Fibroblast of gingiva (primary cell): ENCODE measurements around the gene TMEM190.
A peak's percentile ranks its signal among the peaks of the same experiment; 100 is the strongest.

ENCODE experiments used
- DNase-seq: peaks from one replicate; pipeline ENCODE4 v3.0.0-alpha.2; 2011; ENCODE audit warnings: low read depth

Gene TMEM190

DNA sequence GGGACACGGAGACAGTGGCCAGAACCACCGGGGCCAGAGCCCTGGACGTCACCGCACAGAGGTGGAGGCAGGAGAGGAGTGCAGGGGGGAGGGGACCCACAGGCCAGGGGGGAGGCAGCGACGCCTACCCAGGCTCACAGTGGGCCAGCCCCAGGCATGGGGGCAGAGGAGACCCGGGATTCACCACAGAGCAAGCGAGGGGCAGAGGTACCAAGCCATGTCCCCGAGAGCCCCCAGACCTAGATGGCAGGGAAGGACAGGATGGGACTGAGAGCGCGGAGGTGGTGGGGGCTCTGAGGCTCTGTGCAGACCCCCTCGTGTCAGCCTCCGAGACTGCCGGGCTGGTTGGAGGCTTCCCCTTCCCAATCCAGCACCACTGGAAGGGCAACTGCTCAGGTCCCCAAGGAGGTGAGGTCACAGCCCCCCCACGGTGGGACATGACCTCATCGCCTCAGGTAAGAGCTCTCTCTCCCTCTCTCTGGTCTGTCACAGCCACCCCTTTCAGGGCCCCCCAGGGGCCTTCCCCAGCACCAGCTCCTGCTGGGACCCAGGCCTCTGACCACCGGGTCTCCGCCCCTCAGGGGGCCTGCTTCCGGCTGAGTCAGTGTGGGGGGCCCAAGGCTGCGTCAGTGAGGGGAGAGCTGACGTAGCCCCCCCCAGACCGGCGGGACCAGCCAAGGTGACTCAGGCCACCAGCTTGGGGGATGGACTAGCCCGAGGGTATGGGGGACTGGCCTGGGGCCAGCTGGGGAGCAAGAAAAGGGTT, 4.1 kb upstream of the TMEM190 start:
- no peak for DNase-seq

GRCh38 chr19:55373306-55373992, 3.2 kb upstream of the TMEM190 start:
- DNase-seq: no peak

GRCh38 chr19:55373993-55374757, 2.5 kb upstream of the TMEM190 start:
- DNase-seq: no peak

DNA sequence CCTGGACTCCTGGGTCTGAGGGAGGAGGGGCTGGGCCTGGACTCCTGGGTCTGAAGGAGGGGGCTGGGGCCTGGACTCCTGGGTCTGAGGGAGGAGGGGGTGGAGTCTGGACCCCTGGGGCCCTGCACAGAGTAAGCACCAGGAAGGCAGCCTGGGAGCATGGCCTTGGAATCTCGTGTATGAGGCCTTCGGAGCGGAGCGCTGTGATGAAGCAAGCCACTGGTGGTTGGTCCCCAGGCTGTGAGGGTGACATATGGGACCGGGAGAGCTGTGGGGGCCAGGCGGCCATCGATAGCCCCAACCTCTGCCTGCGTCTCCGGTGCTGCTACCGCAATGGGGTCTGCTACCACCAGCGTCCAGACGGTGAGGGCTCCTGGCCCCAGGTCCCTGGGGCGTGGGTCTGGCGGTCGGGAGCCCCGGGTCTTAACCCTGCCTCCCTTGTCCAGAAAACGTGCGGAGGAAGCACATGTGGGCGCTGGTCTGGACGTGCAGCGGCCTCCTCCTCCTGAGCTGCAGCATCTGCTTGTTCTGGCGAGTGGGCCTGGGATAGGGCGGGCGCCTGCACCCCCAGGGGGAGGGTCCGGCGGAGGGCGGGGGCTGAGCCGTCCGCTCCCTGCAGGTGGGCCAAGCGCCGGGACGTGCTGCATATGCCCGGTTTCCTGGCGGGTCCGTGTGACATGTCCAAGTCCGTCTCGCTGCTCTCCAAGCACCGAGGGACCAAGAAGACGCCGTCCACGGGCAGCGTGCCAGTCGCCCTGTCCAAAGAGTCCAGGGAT, 918 bp downstream of the TMEM190 start:
- no peak for DNase-seq

GRCh38 chr19:55379174-55379573, 2.5 kb downstream of the TMEM190 start:
- no peak for DNase-seq

DNA sequence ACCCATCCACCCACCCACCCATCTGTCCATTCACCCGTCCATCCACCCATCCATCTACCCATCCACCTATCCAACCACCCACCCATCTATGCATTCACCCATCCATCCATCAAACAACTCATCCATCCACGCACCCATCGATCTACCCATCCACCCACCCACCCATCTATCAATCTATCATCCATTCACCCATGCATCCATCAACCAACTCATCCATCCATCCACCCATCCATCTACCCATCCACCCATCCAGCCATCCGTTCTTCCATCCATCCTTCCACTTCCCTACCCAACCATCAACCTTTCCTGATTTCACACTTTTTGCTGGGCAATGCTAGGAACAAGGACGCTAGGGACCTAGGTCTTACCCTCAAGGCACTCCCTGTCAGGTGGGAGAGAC, 5.4 kb downstream of the TMEM190 start:
- DNase-seq: no peak

DNA sequence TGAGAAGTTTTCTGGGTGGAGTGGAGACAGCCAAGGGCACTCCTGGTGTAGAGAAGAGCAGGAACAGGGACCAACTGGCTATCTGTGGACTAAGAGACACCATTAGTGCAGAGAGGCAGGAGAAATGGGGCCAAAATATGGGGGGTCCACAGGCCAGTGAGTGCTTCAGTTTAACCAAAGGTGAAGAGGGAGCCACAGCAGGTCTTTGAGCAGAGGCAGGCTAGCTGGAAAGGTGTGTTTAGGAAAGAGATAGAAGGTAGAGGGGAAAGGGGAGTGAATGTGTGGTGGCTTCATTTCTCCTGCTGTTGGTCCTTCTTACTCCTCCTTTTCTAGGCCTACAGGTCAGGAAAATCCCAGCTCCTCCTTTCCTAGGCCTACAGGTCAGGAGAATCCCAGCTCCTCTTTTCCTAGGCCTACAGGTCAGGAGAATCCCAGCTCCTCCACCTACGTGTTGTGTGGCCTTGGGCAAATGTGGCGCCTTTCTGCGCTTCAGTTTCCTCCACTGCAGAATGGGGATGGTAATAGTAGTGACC, 6.0 kb downstream of the TMEM190 start:
- no peak for DNase-seq

DNA sequence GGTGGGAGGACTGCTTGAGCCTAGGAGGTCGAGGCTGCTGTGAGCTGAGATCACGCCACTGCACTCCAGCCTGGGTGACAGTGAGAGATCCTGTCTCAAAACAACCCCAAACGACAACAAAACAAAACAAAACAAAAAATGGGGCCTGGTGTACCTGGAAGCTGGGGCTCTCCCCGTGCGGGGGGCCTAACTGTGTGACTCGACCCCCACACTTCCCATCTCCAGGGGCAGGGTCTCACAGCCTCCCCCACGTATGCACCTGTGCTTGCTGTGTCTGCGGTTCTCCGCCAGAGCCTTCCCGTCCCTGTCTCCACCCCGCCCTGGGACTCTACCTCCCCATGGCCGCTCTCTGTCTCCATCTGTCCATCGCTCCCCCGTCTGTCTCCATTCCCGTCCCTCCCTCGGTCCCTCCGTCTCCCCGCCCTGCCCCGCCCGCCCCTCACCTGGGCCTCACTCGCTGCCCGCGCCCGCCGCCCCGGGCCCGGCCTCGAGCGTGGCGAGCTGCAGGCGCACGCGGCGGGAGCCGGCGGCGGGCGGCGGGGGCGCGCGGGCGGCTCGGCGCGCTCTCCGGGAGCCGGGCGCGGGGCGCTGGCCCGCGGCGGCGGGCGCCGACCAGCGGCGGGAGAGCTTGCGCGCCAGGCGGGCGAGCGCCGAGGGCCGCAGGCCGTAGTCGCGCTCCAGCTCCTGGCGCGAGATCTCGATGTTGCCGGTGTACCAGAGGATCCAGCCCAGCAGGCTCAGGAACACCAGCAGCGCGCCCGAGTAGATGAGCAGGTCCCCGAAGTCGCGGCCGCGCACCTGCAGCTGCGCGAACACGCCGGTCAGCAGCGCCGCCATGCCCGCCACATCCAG, 6.9 kb downstream of the TMEM190 start:
- peak; percentile 52 for DNase-seq

DNA sequence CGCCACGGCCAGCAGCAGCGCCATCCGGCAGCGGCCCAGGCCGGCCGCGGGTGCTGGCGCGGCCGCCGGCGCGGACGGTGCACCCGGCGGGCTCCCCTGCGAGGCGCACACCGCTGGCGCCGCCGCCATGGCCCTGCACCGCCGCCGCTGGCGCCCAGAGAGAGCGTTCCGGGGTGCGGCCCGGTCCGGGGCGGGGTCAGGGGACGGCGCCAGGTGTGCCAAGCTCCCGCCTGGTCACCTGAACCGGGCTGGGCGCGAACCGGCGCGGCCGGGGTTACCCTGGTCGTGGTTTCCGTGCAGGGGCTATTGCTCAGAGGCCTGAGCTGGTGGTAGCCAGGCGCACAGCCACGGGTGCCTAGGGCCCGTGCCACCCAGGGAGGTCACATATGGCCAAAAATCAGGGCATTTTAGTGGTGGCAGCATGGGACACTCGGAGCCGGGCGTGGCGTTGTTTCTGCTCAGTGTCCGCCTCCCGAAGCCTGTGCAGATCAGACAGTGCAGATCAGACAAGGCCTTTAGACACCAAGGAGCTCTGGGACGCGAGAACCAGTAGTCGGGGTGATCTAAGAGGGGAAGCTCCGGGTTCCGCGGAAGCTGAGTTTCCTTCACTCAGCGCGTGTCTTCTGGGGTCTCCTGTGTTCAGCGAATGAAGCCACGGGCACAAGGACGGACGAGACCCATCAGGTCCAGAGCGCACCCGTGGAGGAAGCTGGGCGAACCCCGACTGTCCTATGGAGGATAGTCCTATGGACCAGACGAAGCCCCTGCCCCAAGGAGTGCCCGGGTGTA, 7.7 kb downstream of the TMEM190 start, which contains the start of gene TMEM238:
TSS of gene TMEM238 (minus strand) at position 162 of the 789 bp plus-strand sequence. CDS start at position 129, 33 bp downstream.
- DNase-seq: no peak

- peak; percentile 93 for DNase-seq
These were observed 8.5 kb downstream of the TMEM190 start for GRCh38 chr19:55384920-55385723.

- peak; percentile 97 for DNase-seq
These were observed 9.3 kb downstream of the TMEM190 start, which contains the start of gene RPL28 for GRCh38 chr19:55385724-55386492. TSS of gene RPL28 (plus strand) at chr19:55385932. CDS start at chr19:55386358, 426 bp downstream.

DNA sequence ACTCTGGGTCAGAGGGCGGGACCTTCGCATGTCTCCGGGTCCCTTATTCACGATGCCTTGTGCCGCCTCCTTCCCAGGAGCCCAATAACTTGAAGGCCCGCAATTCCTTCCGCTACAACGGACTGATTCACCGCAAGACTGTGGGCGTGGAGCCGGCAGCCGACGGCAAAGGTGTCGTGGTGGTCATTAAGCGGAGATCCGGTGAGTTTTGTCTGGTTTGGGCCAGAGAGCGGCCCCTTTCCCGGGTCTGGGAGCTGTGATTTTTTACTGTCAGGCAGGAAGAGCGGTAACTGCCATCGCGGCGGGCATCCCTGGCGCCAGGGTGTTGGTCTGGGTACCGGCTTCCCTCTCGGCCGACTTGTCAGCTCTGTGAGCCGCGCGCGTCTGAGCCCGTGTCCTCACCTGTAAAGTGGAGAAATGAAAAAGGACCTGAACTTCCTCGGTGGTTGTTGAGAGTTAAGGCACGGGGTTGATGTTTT, 9.9 kb downstream of the TMEM190 start:
- no peak for DNase-seq

DNA sequence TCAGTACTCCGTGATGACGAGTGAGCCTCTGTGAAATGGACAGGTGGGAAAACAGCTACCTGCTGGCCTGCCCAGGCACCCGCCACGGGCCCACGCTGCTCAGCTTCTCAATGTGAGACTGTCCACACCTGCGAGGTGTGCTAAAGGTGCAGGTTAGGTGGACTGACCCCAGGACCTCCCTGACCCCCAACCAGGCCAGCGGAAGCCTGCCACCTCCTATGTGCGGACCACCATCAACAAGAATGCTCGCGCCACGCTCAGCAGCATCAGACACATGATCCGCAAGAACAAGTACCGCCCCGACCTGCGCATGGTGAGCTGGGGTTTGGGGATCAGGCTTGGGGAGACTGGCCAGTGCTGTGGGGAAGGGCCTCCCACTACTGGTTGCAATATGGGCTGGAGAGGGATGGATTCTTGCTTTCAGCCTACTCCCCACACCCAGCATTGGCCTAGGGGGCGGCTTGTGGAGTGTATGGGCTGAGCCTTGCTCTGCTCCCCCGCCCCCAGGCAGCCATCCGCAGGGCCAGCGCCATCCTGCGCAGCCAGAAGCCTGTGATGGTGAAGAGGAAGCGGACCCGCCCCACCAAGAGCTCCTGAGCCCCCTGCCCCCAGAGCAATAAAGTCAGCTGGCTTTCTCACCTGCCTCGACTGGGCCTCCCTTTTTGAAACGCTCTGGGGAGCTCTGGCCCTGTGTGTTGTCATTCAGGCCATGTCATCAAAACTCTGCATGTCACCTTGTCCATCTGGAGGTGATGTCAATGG, 11.3 kb downstream of the TMEM190 start:
- no peak for DNase-seq

GRCh38 chr19:55389386-55390317, 13.0 kb downstream of the TMEM190 start:
- DNase-seq: no peak

- no peak for DNase-seq
These were observed 13.8 kb downstream of the TMEM190 start for GRCh38 chr19:55390461-55390880.

GRCh38 chr19:55391191-55391670, 14.6 kb downstream of the TMEM190 start:
- no peak for DNase-seq
